HepG2 (cell line): ENCODE results near the gene C3orf22. TPM values are rescaled to one million over a fixed set of nuclear protein-coding genes. Genes with fewer than 3 reads are reported as not detected.
A peak's percentile ranks its signal among the peaks of the same experiment; 100 is the strongest.

Experiments used
- CBX1 ChIP-seq: IDR thresholded peaks from one replicate; pipeline ENCODE4 v1.6.1; 2016; ENCODE audit warnings: antibody characterized with exemption, low read depth
- CREBL2 ChIP-seq: sonication (generic); formaldehyde crosslinking; IDR thresholded peaks from 2 replicates; pipeline ENCODE4 v1.8.1; 2023; ENCODE audit warnings: missing genetic modification reagents, mild to moderate bottlenecking, borderline replicate concordance
- DR1 ChIP-seq: sonication (generic); formaldehyde crosslinking; IDR thresholded peaks from 2 replicates; pipeline ENCODE4 v1.8.0; 2021; ENCODE audit warnings: mild to moderate bottlenecking, missing genetic modification reagents, inconsistent platforms
- GRHL1 ChIP-seq: sonication (generic); formaldehyde crosslinking; conservative IDR thresholded peaks from 2 replicates; pipeline ENCODE4 v1.8.0; 2022; ENCODE audit warnings: missing genetic modification reagents
- REL ChIP-seq: sonication (generic); formaldehyde crosslinking; conservative IDR thresholded peaks from 2 replicates; pipeline ENCODE4 v1.8.0; 2022; ENCODE audit warnings: mild to moderate bottlenecking, missing genetic modification reagents, moderate library complexity
- TCF12 ChIP-seq, 2 experiments: fragments of 450-650 bp in 1 of 2; sonication (generic) in 1 of 2; formaldehyde crosslinking in 1 of 2; IDR thresholded peaks; 2 replicates each; pipeline versions ENCODE4 v1.6.1 to v1.8.0; 2017 to 2022; ENCODE audit warnings: antibody characterized with exemption in 1 of 2, mild to moderate bottlenecking in 1 of 2, missing genetic modification reagents in 1 of 2, moderate library complexity in 1 of 2
- XRCC5 ChIP-seq: fragments of 200-400 bp; formaldehyde crosslinking; optimal IDR thresholded peaks from 2 replicates; pipeline ENCODE3; 2017; ENCODE audit warnings: mild to moderate bottlenecking, low read length
- ZBTB49 ChIP-seq: sonication (generic); formaldehyde crosslinking; IDR thresholded peaks from 2 replicates; pipeline ENCODE4 v1.4.0; 2020; ENCODE audit warnings: missing genetic modification reagents, borderline replicate concordance
- ZC3H13 ChIP-seq: sonication (generic); formaldehyde crosslinking; IDR thresholded peaks from 2 replicates; pipeline ENCODE4 v1.8.1; 2023; ENCODE audit warnings: mild to moderate bottlenecking, missing genetic modification reagents, moderate library complexity
- ZFP82 ChIP-seq: sonication (generic); formaldehyde crosslinking; IDR thresholded peaks from 2 replicates; pipeline ENCODE4 v1.5.1; 2020; ENCODE audit warnings: mild to moderate bottlenecking, missing genetic modification reagents, borderline replicate concordance
- ZNF317 ChIP-seq: sonication (generic); formaldehyde crosslinking; IDR thresholded peaks from 2 replicates; pipeline ENCODE4 v1.5.0; 2020; ENCODE audit warnings: mild to moderate bottlenecking, missing genetic modification reagents
- ZNF331 ChIP-seq: sonication (generic); formaldehyde crosslinking; IDR thresholded peaks from 2 replicates; pipeline ENCODE4 v1.4.0; 2020; ENCODE audit warnings: missing genetic modification reagents
- ZNF451 ChIP-seq: sonication (generic); formaldehyde crosslinking; IDR thresholded peaks from 2 replicates; pipeline ENCODE4 v1.5.0; 2020; ENCODE audit warnings: mild to moderate bottlenecking, missing genetic modification reagents
- ZNF562 ChIP-seq: sonication (generic); formaldehyde crosslinking; IDR thresholded peaks from 2 replicates; pipeline ENCODE4 v1.8.0; 2022; ENCODE audit warnings: missing genetic modification reagents, borderline replicate concordance
- ZNF737 ChIP-seq: sonication (generic); formaldehyde crosslinking; IDR thresholded peaks from 2 replicates; pipeline ENCODE4 v1.5.0; 2020; ENCODE audit warnings: missing genetic modification reagents, mild to moderate bottlenecking, borderline replicate concordance
- polyA plus RNA-seq, 8 experiments: library from polyadenylated mRNA; depleted of rRNA in 3 of 8; stranded (reverse) in 7 of 8; unstranded in 1 of 8; fragments of >200 nt; fragmentation: Illumina TruSeq in 4 of 8; extraction: Trizol in 4 of 8; gene quantifications; 2 replicates each; pipeline versions ENCODE4 v1.2.1 to v1.2.3, GENCODE V29; 2011 to 2016; ENCODE audit warnings: low read depth in 4 of 8, missing spikeins in 1 of 8, mixed read lengths in 1 of 8; ENCODE audit not compliant: insufficient read depth in 1 of 8
- total RNA-seq, 5 experiments: library from RNA; depleted of rRNA; stranded (reverse); fragments of >200 nt; fragmentation: Illumina TruSeq; extraction: Trizol; gene quantifications; 2 replicates each; pipeline ENCODE4 v1.2.3, GENCODE V29; 2016; ENCODE audit warnings: low read depth in 1 of 5
- TF ChIP-seq, protein P1 (sequence below): sonication (generic); formaldehyde crosslinking; IDR thresholded peaks from 2 replicates; pipeline ENCODE4 v1.4.0; 2020; ENCODE audit warnings: missing genetic modification reagents
- TF ChIP-seq, protein P2 (sequence below): sonication (generic); formaldehyde crosslinking; conservative IDR thresholded peaks from 2 replicates; pipeline ENCODE4 v1.4.0; 2020; ENCODE audit warnings: missing genetic modification reagents

C3orf22 gene
- total and polyA plus RNA-seq, 2 of the 13 experiments (the other 11 are each of a cell fraction or from before 2014, with no cell fraction given), result not detected

GRCh38 chr3:126523745-126524428, 34.8 kb downstream of the C3orf22 start, which contains the start of gene CHST13 (continued):
- no peak for TF ChIP-seq ZBTB49
- TF ChIP-seq CBX1, result no peak
- 0 out of 2 replicates have a peak, but pooled peaks have one; percentile 15 for TF ChIP-seq ZNF451
- TF ChIP-seq ZNF737, result no peak
- peak; percentile 51; the same call in 1 of the 2 replicates for TF ChIP-seq DR1
- no peak for TF ChIP-seq GRHL1 (CRISPR knock-in tag)
- no peak for TF ChIP-seq ZFP82 (CRISPR knock-in tag)
- TF ChIP-seq ZC3H13, result peak; percentile 38; the same call in 1 of the 2 replicates
- TF ChIP-seq REL (CRISPR knock-in tag), result peak; percentile 25; the same call in 1 of the 2 replicates
- no peak for TF ChIP-seq XRCC5
- TF ChIP-seq ZNF562, result no peak
- TF ChIP-seq ZNF331 (CRISPR knock-in tag), result peak; percentile 87
- TF ChIP-seq, protein P1, sequence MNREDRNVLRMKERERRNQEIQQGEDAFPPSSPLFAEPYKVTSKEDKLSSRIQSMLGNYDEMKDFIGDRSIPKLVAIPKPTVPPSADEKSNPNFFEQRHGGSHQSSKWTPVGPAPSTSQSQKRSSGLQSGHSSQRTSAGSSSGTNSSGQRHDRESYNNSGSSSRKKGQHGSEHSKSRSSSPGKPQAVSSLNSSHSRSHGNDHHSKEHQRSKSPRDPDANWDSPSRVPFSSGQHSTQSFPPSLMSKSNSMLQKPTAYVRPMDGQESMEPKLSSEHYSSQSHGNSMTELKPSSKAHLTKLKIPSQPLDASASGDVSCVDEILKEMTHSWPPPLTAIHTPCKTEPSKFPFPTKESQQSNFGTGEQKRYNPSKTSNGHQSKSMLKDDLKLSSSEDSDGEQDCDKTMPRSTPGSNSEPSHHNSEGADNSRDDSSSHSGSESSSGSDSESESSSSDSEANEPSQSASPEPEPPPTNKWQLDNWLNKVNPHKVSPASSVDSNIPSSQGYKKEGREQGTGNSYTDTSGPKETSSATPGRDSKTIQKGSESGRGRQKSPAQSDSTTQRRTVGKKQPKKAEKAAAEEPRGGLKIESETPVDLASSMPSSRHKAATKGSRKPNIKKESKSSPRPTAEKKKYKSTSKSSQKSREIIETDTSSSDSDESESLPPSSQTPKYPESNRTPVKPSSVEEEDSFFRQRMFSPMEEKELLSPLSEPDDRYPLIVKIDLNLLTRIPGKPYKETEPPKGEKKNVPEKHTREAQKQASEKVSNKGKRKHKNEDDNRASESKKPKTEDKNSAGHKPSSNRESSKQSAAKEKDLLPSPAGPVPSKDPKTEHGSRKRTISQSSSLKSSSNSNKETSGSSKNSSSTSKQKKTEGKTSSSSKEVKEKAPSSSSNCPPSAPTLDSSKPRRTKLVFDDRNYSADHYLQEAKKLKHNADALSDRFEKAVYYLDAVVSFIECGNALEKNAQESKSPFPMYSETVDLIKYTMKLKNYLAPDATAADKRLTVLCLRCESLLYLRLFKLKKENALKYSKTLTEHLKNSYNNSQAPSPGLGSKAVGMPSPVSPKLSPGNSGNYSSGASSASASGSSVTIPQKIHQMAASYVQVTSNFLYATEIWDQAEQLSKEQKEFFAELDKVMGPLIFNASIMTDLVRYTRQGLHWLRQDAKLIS, result no peak
- TF ChIP-seq TCF12 (IDR thresholded peaks at IDR 0.05), result no peak
- no peak for TF ChIP-seq TCF12 (CRISPR knock-in tag; IDR thresholded peaks at IDR 0.05)
- TF ChIP-seq CREBL2 (CRISPR knock-in tag), result no peak
- TF ChIP-seq, protein P2, sequence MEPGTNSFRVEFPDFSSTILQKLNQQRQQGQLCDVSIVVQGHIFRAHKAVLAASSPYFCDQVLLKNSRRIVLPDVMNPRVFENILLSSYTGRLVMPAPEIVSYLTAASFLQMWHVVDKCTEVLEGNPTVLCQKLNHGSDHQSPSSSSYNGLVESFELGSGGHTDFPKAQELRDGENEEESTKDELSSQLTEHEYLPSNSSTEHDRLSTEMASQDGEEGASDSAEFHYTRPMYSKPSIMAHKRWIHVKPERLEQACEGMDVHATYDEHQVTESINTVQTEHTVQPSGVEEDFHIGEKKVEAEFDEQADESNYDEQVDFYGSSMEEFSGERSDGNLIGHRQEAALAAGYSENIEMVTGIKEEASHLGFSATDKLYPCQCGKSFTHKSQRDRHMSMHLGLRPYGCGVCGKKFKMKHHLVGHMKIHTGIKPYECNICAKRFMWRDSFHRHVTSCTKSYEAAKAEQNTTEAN (CRISPR knock-in tag), result peak; percentile 66; the same call in 1 of the 2 replicates
- TF ChIP-seq ZNF317 (CRISPR knock-in tag), result 0 out of 2 replicates have a peak, but pooled peaks have one; percentile 38
